GM23338 (cell line): ENCODE results near the gene SERPINA6.

ENCODE experiments used
- JUNB ChIP-seq: IDR thresholded peaks from one replicate; pipeline ENCODE4 v1.6.1; 2016; ENCODE audit warnings: antibody characterized with exemption; ENCODE audit not compliant: unreplicated experiment
- ZNF331 ChIP-seq: fragments of 250-450 bp; sonication (Bioruptor Pico); IDR thresholded peaks from 2 replicates; pipeline ENCODE4 v1.5.0; 2020; ENCODE audit warnings: low read depth, mild to moderate bottlenecking, moderate library complexity
- TF ChIP-seq, protein P1 (sequence below), 2 experiments: fragments of 200-600 bp in 1 of 2; sonication (generic) in 1 of 2; conservative IDR thresholded peaks; 2 replicates each; pipeline versions ENCODE4 v1.5.1 to v1.6.1; 2016 to 2017; ENCODE audit warnings: antibody characterized with exemption in 2 of 2, low read depth in 2 of 2, mild to moderate bottlenecking in 2 of 2, moderate library complexity in 1 of 2

- TF ChIP-seq, protein P1, sequence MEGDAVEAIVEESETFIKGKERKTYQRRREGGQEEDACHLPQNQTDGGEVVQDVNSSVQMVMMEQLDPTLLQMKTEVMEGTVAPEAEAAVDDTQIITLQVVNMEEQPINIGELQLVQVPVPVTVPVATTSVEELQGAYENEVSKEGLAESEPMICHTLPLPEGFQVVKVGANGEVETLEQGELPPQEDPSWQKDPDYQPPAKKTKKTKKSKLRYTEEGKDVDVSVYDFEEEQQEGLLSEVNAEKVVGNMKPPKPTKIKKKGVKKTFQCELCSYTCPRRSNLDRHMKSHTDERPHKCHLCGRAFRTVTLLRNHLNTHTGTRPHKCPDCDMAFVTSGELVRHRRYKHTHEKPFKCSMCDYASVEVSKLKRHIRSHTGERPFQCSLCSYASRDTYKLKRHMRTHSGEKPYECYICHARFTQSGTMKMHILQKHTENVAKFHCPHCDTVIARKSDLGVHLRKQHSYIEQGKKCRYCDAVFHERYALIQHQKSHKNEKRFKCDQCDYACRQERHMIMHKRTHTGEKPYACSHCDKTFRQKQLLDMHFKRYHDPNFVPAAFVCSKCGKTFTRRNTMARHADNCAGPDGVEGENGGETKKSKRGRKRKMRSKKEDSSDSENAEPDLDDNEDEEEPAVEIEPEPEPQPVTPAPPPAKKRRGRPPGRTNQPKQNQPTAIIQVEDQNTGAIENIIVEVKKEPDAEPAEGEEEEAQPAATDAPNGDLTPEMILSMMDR (conservative IDR thresholded peaks at IDR 0.05; ENCODE audit: low read depth in 2 of 2) = no peak
- TF ChIP-seq JUNB (no peak), ZNF331 (no peak)
Observed at GRCh38 chr14:94364037-94364436, 40.9 kb upstream of the SERPINA6 start.
